Right lobe of liver (tissue), 4 donors: ENCODE data around the gene PLET1.

Source experiments
- POLR2A ChIP-seq: fragments of 450-650 bp; IDR thresholded peaks from one replicate; pipeline ENCODE4 v1.6.1; 2017; ENCODE audit warnings: antibody characterized with exemption, mild to moderate bottlenecking
- TF ChIP-seq, protein P1 (sequence below), 4 donors: fragments of 200-600 bp in 3 of 4; fragments of 450-650 bp in 1 of 4; IDR thresholded peaks; one replicate each; pipeline versions ENCODE4 v1.5.1 to v1.8.0; 2016 to 2022; ENCODE audit warnings: antibody characterized with exemption in 4 of 4, mild to moderate bottlenecking in 2 of 4
- donor health status: DM: no; HTN: no; CAD: no.
- donor health status: DM: no; HTN: no; CAD: no.
- donor health status: DM: no; HTN: yes; CAD: no.

- TF ChIP-seq, protein P1, sequence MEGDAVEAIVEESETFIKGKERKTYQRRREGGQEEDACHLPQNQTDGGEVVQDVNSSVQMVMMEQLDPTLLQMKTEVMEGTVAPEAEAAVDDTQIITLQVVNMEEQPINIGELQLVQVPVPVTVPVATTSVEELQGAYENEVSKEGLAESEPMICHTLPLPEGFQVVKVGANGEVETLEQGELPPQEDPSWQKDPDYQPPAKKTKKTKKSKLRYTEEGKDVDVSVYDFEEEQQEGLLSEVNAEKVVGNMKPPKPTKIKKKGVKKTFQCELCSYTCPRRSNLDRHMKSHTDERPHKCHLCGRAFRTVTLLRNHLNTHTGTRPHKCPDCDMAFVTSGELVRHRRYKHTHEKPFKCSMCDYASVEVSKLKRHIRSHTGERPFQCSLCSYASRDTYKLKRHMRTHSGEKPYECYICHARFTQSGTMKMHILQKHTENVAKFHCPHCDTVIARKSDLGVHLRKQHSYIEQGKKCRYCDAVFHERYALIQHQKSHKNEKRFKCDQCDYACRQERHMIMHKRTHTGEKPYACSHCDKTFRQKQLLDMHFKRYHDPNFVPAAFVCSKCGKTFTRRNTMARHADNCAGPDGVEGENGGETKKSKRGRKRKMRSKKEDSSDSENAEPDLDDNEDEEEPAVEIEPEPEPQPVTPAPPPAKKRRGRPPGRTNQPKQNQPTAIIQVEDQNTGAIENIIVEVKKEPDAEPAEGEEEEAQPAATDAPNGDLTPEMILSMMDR (IDR thresholded peaks at IDR 0.05), result peak; percentile 64 to 96 (median 77)
- TF ChIP-seq POLR2A, result no peak
Observed at GRCh38 chr11:112219476-112220232, 41.0 kb downstream of the PLET1 start.
